Cardiac muscle cell (in vitro differentiated cells and primary cell): Measurements from ENCODE around the gene RAB33B. TPM values are rescaled to one million over a fixed set of nuclear protein-coding genes. Genes with fewer than 3 reads are reported as not detected.

Source experiments
- DNase-seq, 2 donors: peaks; one replicate each; pipeline versions ENCODE4 v3.0.0 to v3.0.0-alpha.2; 2010 to 2017; ENCODE audit warnings: low read depth in 1 of 2, low spot score in 1 of 2
- H3K27ac ChIP-seq: fragments of 200-600 bp; sonication (generic); 2 replicates; pipeline ENCODE4 v1.5.1; 2016
- H3K27me3 ChIP-seq: fragments of 200-600 bp; sonication (generic); 2 replicates; pipeline ENCODE4 v1.6.0; 2016; ENCODE audit warnings: control low read depth
- H3K36me3 ChIP-seq: fragments of 200-600 bp; sonication (generic); 2 replicates; pipeline ENCODE4 v1.5.1; 2016; ENCODE audit warnings: control low read depth
- H3K4me1 ChIP-seq: fragments of 200-600 bp; sonication (generic); 2 replicates; pipeline ENCODE4 v1.8.1; 2017; ENCODE audit warnings: low read depth, mild to moderate bottlenecking, mixed run types
- H3K4me3 ChIP-seq: fragments of 200-600 bp; sonication (generic); 2 replicates; pipeline ENCODE4 v1.5.1; 2016; ENCODE audit warnings: mild to moderate bottlenecking
- H3K9me3 ChIP-seq: fragments of 200-600 bp; sonication (generic); 2 replicates; pipeline ENCODE4 v1.5.1; 2017; ENCODE audit warnings: low read depth, mild to moderate bottlenecking, control low read depth
- CTCF ChIP-seq: IDR thresholded peaks from 2 replicates; pipeline ENCODE4 v1.5.1; 2012; ENCODE audit warnings: low read depth, mild to moderate bottlenecking, low read length
- polyA plus RNA-seq: library from polyadenylated mRNA; unstranded; fragments of >200 nt; fragmentation: Nextera tagmentation; extraction: Ambion mirVana; gene quantifications from 2 replicates; pipeline ENCODE4 v1.2.1, GENCODE V29; 2016
- total RNA-seq: library from RNA; depleted of rRNA; stranded (reverse); fragments of >200 nt; gene quantifications from 2 replicates; pipeline ENCODE4 v1.2.3, GENCODE V29; 2016

Gene RAB33B
- total and polyA plus RNA-seq, 2 experiments from 2014 or later: 8.4 to 8.8 TPM

GRCh38 chr4:139472852-139473251 lies 18.9 kb downstream of the RAB33B start:
- no peaks in the 10 kb centered on the region for H3K4me1 ChIP-seq
- no peak for TF ChIP-seq CTCF
- H3K27me3 ChIP-seq: no peaks in the 10 kb centered on the region
- no peak for DNase-seq
- peaks cover 11% of the 10 kb centered on the region for H3K36me3 ChIP-seq
- no peak overlapping the region for H3K27ac ChIP-seq
- H3K4me3 ChIP-seq: no peak overlapping the region
- no peaks in the 10 kb centered on the region for H3K9me3 ChIP-seq

- TF ChIP-seq CTCF: no peak
- DNase-seq: no peak
- no peak overlapping the region for H3K4me3 ChIP-seq
- H3K27me3 ChIP-seq: no peaks in the 10 kb centered on the region
- H3K36me3 ChIP-seq: peaks cover 11% of the 10 kb centered on the region
- no peak overlapping the region for H3K27ac ChIP-seq
- H3K4me1 ChIP-seq: no peaks in the 10 kb centered on the region
- no peaks in the 10 kb centered on the region for H3K9me3 ChIP-seq
Measured at GRCh38 chr4:139476363-139476762, 22.4 kb downstream of the RAB33B start.

GRCh38 chr4:139481465-139481864 lies 27.5 kb downstream of the RAB33B start:
- TF ChIP-seq CTCF: no peak
- Histone ChIP-seq H3K4me3 (no peak overlapping the region), H3K4me1 (no peaks in the 10 kb centered on the region), H3K27ac (no peak overlapping the region), H3K9me3 (peaks cover 4% of the 10 kb centered on the region), H3K27me3 (no peaks in the 10 kb centered on the region), H3K36me3 (no peaks in the 10 kb centered on the region)
- DNase-seq: no peak

- no peaks in the 10 kb centered on the region for H3K27me3 ChIP-seq
Measured at GRCh38 chr4:139483000-139483399, 29.1 kb downstream of the RAB33B start.

GRCh38 chr4:139484783-139485311 lies 30.9 kb downstream of the RAB33B start:
- no peak for DNase-seq
- Histone ChIP-seq H3K4me1 (no peaks in the 10 kb centered on the region), H3K27ac (no peak overlapping the region), H3K9me3 (peaks cover 4% of the 10 kb centered on the region), H3K36me3 (no peaks in the 10 kb centered on the region), H3K4me3 (no peak overlapping the region), H3K27me3 (no peaks in the 10 kb centered on the region)
- TF ChIP-seq CTCF: no peak

More at GRCh38 chr4:139483000-139483399, 29.1 kb downstream of the RAB33B start:
- no peak for DNase-seq
- peaks cover 4% of the 10 kb centered on the region for H3K9me3 ChIP-seq
- no peak overlapping the region for H3K27ac ChIP-seq
- H3K4me3 ChIP-seq: no peak overlapping the region
- TF ChIP-seq CTCF: no peak
- H3K36me3 ChIP-seq: no peaks in the 10 kb centered on the region
- H3K4me1 ChIP-seq: no peaks in the 10 kb centered on the region

GRCh38 chr4:139488442-139488841 lies 34.5 kb downstream of the RAB33B start:
- H3K27ac ChIP-seq: no peak overlapping the region
- no peak for TF ChIP-seq CTCF
- H3K36me3 ChIP-seq: no peaks in the 10 kb centered on the region
- no peaks in the 10 kb centered on the region for H3K4me1 ChIP-seq
- no peaks in the 10 kb centered on the region for H3K27me3 ChIP-seq
- DNase-seq: no peak
- H3K4me3 ChIP-seq: no peak overlapping the region
- H3K9me3 ChIP-seq: no peaks in the 10 kb centered on the region
